Activated CD8-positive, alpha-beta memory T cell treated with anti-CD3 and anti-CD28 coated beads, Interleukin-2, amount 50 U/mL, for 4 hours (primary cell): Measurements from ENCODE around the gene RPS21.

Experiments used
- DNase-seq: peaks from one replicate; pipeline ENCODE4 v3.0.0-alpha.2; 2020

The RPS21 gene

GRCh38 chr20:62381842-62382241 lies 5.1 kb upstream of the RPS21 start:
- DNase-seq = no peak

- DNase-seq = peak; percentile 77
Measured at GRCh38 chr20:62382306-62383198, 4.4 kb upstream of the RPS21 start.

- DNase-seq = no peak
Measured at GRCh38 chr20:62387219-62387913, 463 bp downstream of the RPS21 start.

- DNase-seq = no peak
Measured at GRCh38 chr20:62387933-62388635, 1.2 kb downstream of the RPS21 start.

GRCh38 chr20:62388839-62389600 lies 2.1 kb downstream of the RPS21 start:
- no peak for DNase-seq

- no peak for DNase-seq
Measured at GRCh38 chr20:62389601-62390087, 2.7 kb downstream of the RPS21 start.

GRCh38 chr20:62390317-62391164 lies 3.6 kb downstream of the RPS21 start:
- DNase-seq = no peak

- DNase-seq = no peak
Measured at GRCh38 chr20:62391165-62392076, 4.5 kb downstream of the RPS21 start.

- no peak for DNase-seq
Measured at GRCh38 chr20:62392077-62392418, 5.1 kb downstream of the RPS21 start.

- DNase-seq = no peak
Measured at GRCh38 chr20:62392621-62393334, 5.9 kb downstream of the RPS21 start.

GRCh38 chr20:62393335-62393665 lies 6.4 kb downstream of the RPS21 start:
- no peak for DNase-seq

GRCh38 chr20:62393830-62394229 lies 6.9 kb downstream of the RPS21 start:
- DNase-seq = no peak

- no peak for DNase-seq
Measured at GRCh38 chr20:62394248-62395245, 7.6 kb downstream of the RPS21 start.

GRCh38 chr20:62395311-62396242 lies 8.7 kb downstream of the RPS21 start:
- DNase-seq = no peak

- DNase-seq = no peak
Measured at GRCh38 chr20:62396367-62397239, 9.7 kb downstream of the RPS21 start.

GRCh38 chr20:62398120-62398821 lies 11.4 kb downstream of the RPS21 start:
- no peak for DNase-seq
